Measurements from ENCODE around the gene OTUD6A. TPM values are rescaled to one million over a fixed set of nuclear protein-coding genes. Genes with fewer than 3 reads are reported as not detected.

The OTUD6A gene
- total and polyA plus RNA-seq, 5 donors from 2014 or later = not detected

GRCh38 chrX:70039758-70040157 lies 22.5 kb upstream of the OTUD6A start:
- Mint-ChIP-seq H3K27me3 (no peaks in the 10 kb centered on the region), H3K36me3 (no peaks in the 10 kb centered on the region), H3K9me3 (peaks cover 0 to 3% (median 0%) of the 10 kb centered on the region in 7 donors), H3K4me3 (no peak overlapping the region), H3K27ac (no peak overlapping the region), H3K4me1 (no peaks in the 10 kb centered on the region)
- no peaks in the 10 kb centered on the region for H3K27me3 ChIP-seq (ENCODE audit: control insufficient read depth, insufficient read depth, low read length)
- no peaks in the 10 kb centered on the region for H3K9me3 ChIP-seq (ENCODE audit: control insufficient read depth in 2 of 2, low read length in 2 of 2)
- H3K27ac ChIP-seq (ENCODE audit: insufficient read depth, low read length, poor library complexity, severe bottlenecking) = no peak overlapping the region
- no peak for DNase-seq
- H3K4me3 ChIP-seq (ENCODE audit: low read depth, low read length) = no peak overlapping the region
- ATAC-seq (ENCODE audit: low read depth in 2 of 2) = no peak
- H3K4me1 ChIP-seq (ENCODE audit: control insufficient read depth, insufficient read depth, low read length, poor library complexity, severe bottlenecking) = no peaks in the 10 kb centered on the region
- no peaks in the 10 kb centered on the region for H3K36me3 ChIP-seq (ENCODE audit: control insufficient read depth, insufficient read depth, low read length)

- no peaks in the 10 kb centered on the region for H3K36me3 Mint-ChIP-seq
- no peak for ATAC-seq (ENCODE audit: low read depth in 2 of 2)
- Histone ChIP-seq H3K4me1 (ENCODE audit: control insufficient read depth, insufficient read depth, low read length, poor library complexity, severe bottlenecking) (no peaks in the 10 kb centered on the region), H3K27ac (ENCODE audit: insufficient read depth, low read length, poor library complexity, severe bottlenecking) (no peak overlapping the region), H3K4me3 (ENCODE audit: low read depth, low read length) (no peak overlapping the region), H3K36me3 (ENCODE audit: control insufficient read depth, insufficient read depth, low read length) (no peaks in the 10 kb centered on the region), H3K27me3 (ENCODE audit: control insufficient read depth, insufficient read depth, low read length) (no peaks in the 10 kb centered on the region), H3K9me3 (ENCODE audit: control insufficient read depth in 2 of 2, low read length in 2 of 2) (no peaks in the 10 kb centered on the region)
- no peaks in the 10 kb centered on the region for H3K27me3 Mint-ChIP-seq
- no peak overlapping the region for H3K4me3 Mint-ChIP-seq
- no peak for DNase-seq
- no peak overlapping the region for H3K27ac Mint-ChIP-seq
- H3K4me1 Mint-ChIP-seq = no peaks in the 10 kb centered on the region
- peaks cover 0 to 3% (median 0%) of the 10 kb centered on the region in 7 donors for H3K9me3 Mint-ChIP-seq
Measured at GRCh38 chrX:70041993-70042392, 20.3 kb upstream of the OTUD6A start.

GRCh38 chrX:70042399-70043371 lies 19.6 kb upstream of the OTUD6A start:
- H3K27ac ChIP-seq (ENCODE audit: insufficient read depth, low read length, poor library complexity, severe bottlenecking) = no peak overlapping the region
- H3K27me3 ChIP-seq (ENCODE audit: control insufficient read depth, insufficient read depth, low read length) = no peaks in the 10 kb centered on the region
- H3K27ac Mint-ChIP-seq = peak overlapping the region in 1 of 3 donors; percentile 68
- no peak overlapping the region for H3K4me3 ChIP-seq (ENCODE audit: low read depth, low read length)
- no peaks in the 10 kb centered on the region for H3K36me3 Mint-ChIP-seq
- no peaks in the 10 kb centered on the region for H3K9me3 ChIP-seq (ENCODE audit: control insufficient read depth in 2 of 2, low read length in 2 of 2)
- H3K36me3 ChIP-seq (ENCODE audit: control insufficient read depth, insufficient read depth, low read length) = no peaks in the 10 kb centered on the region
- ATAC-seq (ENCODE audit: low read depth in 2 of 2) = no peak
- no peak for DNase-seq
- no peaks in the 10 kb centered on the region for H3K4me1 Mint-ChIP-seq
- H3K27me3 Mint-ChIP-seq = no peaks in the 10 kb centered on the region
- H3K4me1 ChIP-seq (ENCODE audit: control insufficient read depth, insufficient read depth, low read length, poor library complexity, severe bottlenecking) = no peaks in the 10 kb centered on the region
- no peak overlapping the region for H3K4me3 Mint-ChIP-seq
- peaks cover 0 to 3% (median 0%) of the 10 kb centered on the region in 7 donors for H3K9me3 Mint-ChIP-seq

- Mint-ChIP-seq H3K4me3 (no peak overlapping the region), H3K27ac (no peak overlapping the region), H3K27me3 (no peaks in the 10 kb centered on the region), H3K4me1 (no peaks in the 10 kb centered on the region), H3K9me3 (peaks cover 0 to 3% (median 0%) of the 10 kb centered on the region in 7 donors), H3K36me3 (no peaks in the 10 kb centered on the region)
- no peak overlapping the region for H3K4me3 ChIP-seq (ENCODE audit: low read depth, low read length)
- DNase-seq (no peak), ATAC-seq (ENCODE audit: low read depth in 2 of 2) (no peak)
- H3K27ac ChIP-seq (ENCODE audit: insufficient read depth, low read length, poor library complexity, severe bottlenecking) = no peak overlapping the region
- H3K27me3 ChIP-seq (ENCODE audit: control insufficient read depth, insufficient read depth, low read length) = no peaks in the 10 kb centered on the region
- no peaks in the 10 kb centered on the region for H3K36me3 ChIP-seq (ENCODE audit: control insufficient read depth, insufficient read depth, low read length)
- H3K4me1 ChIP-seq (ENCODE audit: control insufficient read depth, insufficient read depth, low read length, poor library complexity, severe bottlenecking) = no peaks in the 10 kb centered on the region
- H3K9me3 ChIP-seq (ENCODE audit: control insufficient read depth in 2 of 2, low read length in 2 of 2) = no peaks in the 10 kb centered on the region
Measured at GRCh38 chrX:70043685-70044084, 18.6 kb upstream of the OTUD6A start.

GRCh38 chrX:70044541-70045245 lies 17.6 kb upstream of the OTUD6A start:
- no peak overlapping the region for H3K4me3 ChIP-seq (ENCODE audit: low read depth, low read length)
- H3K4me3 Mint-ChIP-seq = no peak overlapping the region
- no peak overlapping the region for H3K27ac Mint-ChIP-seq

GRCh38 chrX:70046978-70047377 lies 15.3 kb upstream of the OTUD6A start:
- Histone ChIP-seq H3K27me3 (ENCODE audit: control insufficient read depth, insufficient read depth, low read length) (no peaks in the 10 kb centered on the region), H3K27ac (ENCODE audit: insufficient read depth, low read length, poor library complexity, severe bottlenecking) (no peak overlapping the region), H3K4me1 (ENCODE audit: control insufficient read depth, insufficient read depth, low read length, poor library complexity, severe bottlenecking) (no peaks in the 10 kb centered on the region), H3K36me3 (ENCODE audit: control insufficient read depth, insufficient read depth, low read length) (no peaks in the 10 kb centered on the region), H3K9me3 (ENCODE audit: control insufficient read depth in 2 of 2, low read length in 2 of 2) (no peaks in the 10 kb centered on the region), H3K4me3 (ENCODE audit: low read depth, low read length) (no peak overlapping the region)
- H3K9me3 Mint-ChIP-seq = peaks cover 0 to 3% (median 0%) of the 10 kb centered on the region in 7 donors
- no peak overlapping the region for H3K27ac Mint-ChIP-seq
- DNase-seq = no peak
- no peaks in the 10 kb centered on the region for H3K4me1 Mint-ChIP-seq
- peaks cover 2% of the 10 kb centered on the region for H3K27me3 Mint-ChIP-seq
- H3K4me3 Mint-ChIP-seq = no peak overlapping the region
- H3K36me3 Mint-ChIP-seq = no peaks in the 10 kb centered on the region
- no peak for ATAC-seq (ENCODE audit: low read depth in 2 of 2)

More at GRCh38 chrX:70044541-70045245, 17.6 kb upstream of the OTUD6A start:
- no peaks in the 10 kb centered on the region for H3K36me3 Mint-ChIP-seq
- no peaks in the 10 kb centered on the region for H3K9me3 ChIP-seq (ENCODE audit: control insufficient read depth in 2 of 2, low read length in 2 of 2)
- peaks cover 0 to 3% (median 0%) of the 10 kb centered on the region in 7 donors for H3K9me3 Mint-ChIP-seq
- DNase-seq = no peak
- H3K27me3 Mint-ChIP-seq = no peaks in the 10 kb centered on the region
- H3K36me3 ChIP-seq (ENCODE audit: control insufficient read depth, insufficient read depth, low read length) = no peaks in the 10 kb centered on the region
- H3K4me1 Mint-ChIP-seq = no peaks in the 10 kb centered on the region
- no peak overlapping the region for H3K27ac ChIP-seq (ENCODE audit: insufficient read depth, low read length, poor library complexity, severe bottlenecking)
- H3K27me3 ChIP-seq (ENCODE audit: control insufficient read depth, insufficient read depth, low read length) = no peaks in the 10 kb centered on the region
- no peaks in the 10 kb centered on the region for H3K4me1 ChIP-seq (ENCODE audit: control insufficient read depth, insufficient read depth, low read length, poor library complexity, severe bottlenecking)
- ATAC-seq (ENCODE audit: low read depth in 2 of 2) = no peak

GRCh38 chrX:70049406-70049805 lies 12.9 kb upstream of the OTUD6A start:
- Histone ChIP-seq H3K36me3 (ENCODE audit: control insufficient read depth, insufficient read depth, low read length) (no peaks in the 10 kb centered on the region), H3K27me3 (ENCODE audit: control insufficient read depth, insufficient read depth, low read length) (no peaks in the 10 kb centered on the region)
- ATAC-seq (ENCODE audit: low read depth in 2 of 2) = no peak

More at GRCh38 chrX:70049406-70049805, 12.9 kb upstream of the OTUD6A start:
- Mint-ChIP-seq H3K27ac (no peak overlapping the region), H3K4me3 (no peak overlapping the region), H3K4me1 (no peaks in the 10 kb centered on the region), H3K27me3 (peaks cover 7% of the 10 kb centered on the region), H3K9me3 (no peaks in the 10 kb centered on the region), H3K36me3 (no peaks in the 10 kb centered on the region)
- no peaks in the 10 kb centered on the region for H3K9me3 ChIP-seq (ENCODE audit: control insufficient read depth in 2 of 2, low read length in 2 of 2)
- H3K27ac ChIP-seq (ENCODE audit: insufficient read depth, low read length, poor library complexity, severe bottlenecking) = no peak overlapping the region
- H3K4me3 ChIP-seq (ENCODE audit: low read depth, low read length) = no peak overlapping the region
- DNase-seq = no peak
- no peaks in the 10 kb centered on the region for H3K4me1 ChIP-seq (ENCODE audit: control insufficient read depth, insufficient read depth, low read length, poor library complexity, severe bottlenecking)
